Upper lobe of left lung (tissue), 6 donors: ENCODE measurements around the gene TUBB2A. TPM values are rescaled to one million over a fixed set of nuclear protein-coding genes. Genes with fewer than 3 reads are reported as not detected.
"Not testable (repeated sequence)": the region's sequence is repeated elsewhere in the genome, so short reads cannot be mapped to it uniquely, and the experiment has no call there.

Experiments used
- ATAC-seq, 2 donors: fragments of 200-7000 bp; cut with Tn5 transposase; one replicate each; pipeline ENCODE4 v1.9.1; 2022; ENCODE audit warnings: mild to moderate bottlenecking in 2 of 2, moderate library complexity in 2 of 2; ENCODE audit not compliant: low FRiP score in 2 of 2
- DNase-seq, 2 donors: peaks; one replicate each; pipeline ENCODE4 v3.0.0-alpha.2; 2019 to 2020
- H3K27ac ChIP-seq, 4 donors: fragments of 200-600 bp; sonication (generic); one replicate each; pipeline ENCODE4 v1.5.1; 2016 to 2019
- H3K27me3 ChIP-seq, 4 donors: fragments of 200-600 bp; sonication (generic); one replicate each; pipeline ENCODE4 v1.5.1; 2017 to 2019
- H3K36me3 ChIP-seq, 4 donors: fragments of 200-600 bp; sonication (generic); one replicate each; pipeline ENCODE4 v1.5.1; 2016 to 2019
- H3K4me1 ChIP-seq, 4 donors: fragments of 200-600 bp; sonication (generic); one replicate each; pipeline ENCODE4 v1.5.1; 2018 to 2019
- H3K4me3 ChIP-seq, 4 donors: fragments of 200-600 bp; sonication (generic); one replicate each; pipeline ENCODE4 v1.5.1; 2017 to 2019; ENCODE audit warnings: mild to moderate bottlenecking in 2 of 4, moderate library complexity in 1 of 4
- H3K9me3 ChIP-seq, 4 donors: fragments of 200-600 bp; sonication (generic); one replicate each; pipeline ENCODE4 v1.5.1; 2018 to 2019
- EP300 ChIP-seq, 4 donors: sonication (generic); formaldehyde crosslinking; IDR thresholded peaks; one replicate each; pipeline ENCODE4 v1.5.1; 2017; ENCODE audit warnings: antibody characterized with exemption in 4 of 4, control low read depth in 2 of 4
- POLR2A ChIP-seq, 4 donors: fragments of 450-650 bp; IDR thresholded peaks; one replicate each; pipeline ENCODE4 v1.5.1; 2016 to 2017; ENCODE audit warnings: antibody characterized with exemption in 4 of 4, mild to moderate bottlenecking in 2 of 4
- POLR2AphosphoS5 ChIP-seq, 2 donors: sonication (generic); formaldehyde crosslinking; IDR thresholded peaks; one replicate each; pipeline ENCODE4 v1.5.1; 2017; ENCODE audit warnings: antibody characterized with exemption in 2 of 2
- WGBS, 2 donors: methylation state at CpG; one replicate each; pipeline ENCODE4 v1.1.5; 2017 to 2018; 5-methylcytosine and 5-hydroxymethylcytosine counted together
- total RNA-seq, 6 donors: library from RNA; depleted of rRNA in 4 of 6; stranded (reverse); fragments of >200 nt in 4 of 6; gene quantifications; one replicate each; pipeline versions ENCODE4 v1.1.0 to v1.2.1, GENCODE V29; 2016 to 2021
- TF ChIP-seq, protein P1 (sequence below), 6 experiments: fragments of 450-650 bp in 4 of 6; fragments of 200-600 bp in 2 of 6; sonication (generic) in 2 of 6; IDR thresholded peaks; one replicate each; pipeline ENCODE4 v1.5.1; 2016 to 2019; ENCODE audit warnings: antibody characterized with exemption in 6 of 6
- donor health status: DM: no; HTN: no; CAD: no; lungs with moderate emphysema.
- donor health status: DM: no; HTN: yes; CAD: no; lungs with severe emphysema.

The TUBB2A gene
- total RNA-seq, 6 donors from 2014 or later: 6.3 to 29.5 (median 15.1) TPM

DNA sequence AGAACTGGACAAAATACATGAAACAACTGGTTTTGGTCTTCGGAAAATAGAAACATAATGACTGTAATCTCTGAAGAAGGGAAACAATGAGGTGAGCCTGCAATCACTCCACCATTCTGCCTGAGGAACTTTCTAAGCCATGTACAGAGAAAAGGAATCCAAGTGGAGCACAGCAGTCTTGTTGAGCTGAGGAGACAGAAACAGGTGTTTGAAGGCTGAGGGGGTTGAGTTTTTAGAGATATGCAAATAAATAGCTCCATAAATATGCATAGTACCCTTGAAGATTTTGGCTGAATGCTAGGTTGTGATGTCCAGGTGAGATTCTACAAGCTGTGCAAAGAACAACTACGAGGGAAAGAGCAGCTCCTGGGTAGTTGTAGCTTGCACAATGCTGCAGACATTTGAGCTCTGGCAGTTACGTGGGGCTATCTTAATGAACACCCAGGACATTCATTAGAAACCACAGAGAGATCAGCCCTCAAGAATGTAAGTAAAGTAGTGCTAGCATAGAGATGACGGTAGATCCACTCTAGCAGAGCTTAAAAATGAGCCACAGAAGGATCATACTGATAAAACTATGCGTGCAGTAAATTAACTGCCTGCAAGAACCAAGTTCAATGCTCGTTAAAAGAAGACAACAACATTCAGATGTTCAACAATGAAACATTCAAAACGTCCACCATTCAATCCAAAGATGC, 45.8 kb upstream of the TUBB2A start:
- H3K4me1 ChIP-seq: no peaks in the 10 kb centered on the region
- 78 to 80% methylated on average over 7 of the region's 7 CpGs for WGBS, 2 donors
- H3K4me3 ChIP-seq: no peak overlapping the region
- H3K27ac ChIP-seq: no peak overlapping the region
- TF ChIP-seq POLR2A (IDR thresholded peaks at IDR 0.05) (no peak), EP300 (IDR thresholded peaks at IDR 0.05) (no peak), POLR2AphosphoS5 (IDR thresholded peaks at IDR 0.05) (no peak)
- TF ChIP-seq, protein P1, sequence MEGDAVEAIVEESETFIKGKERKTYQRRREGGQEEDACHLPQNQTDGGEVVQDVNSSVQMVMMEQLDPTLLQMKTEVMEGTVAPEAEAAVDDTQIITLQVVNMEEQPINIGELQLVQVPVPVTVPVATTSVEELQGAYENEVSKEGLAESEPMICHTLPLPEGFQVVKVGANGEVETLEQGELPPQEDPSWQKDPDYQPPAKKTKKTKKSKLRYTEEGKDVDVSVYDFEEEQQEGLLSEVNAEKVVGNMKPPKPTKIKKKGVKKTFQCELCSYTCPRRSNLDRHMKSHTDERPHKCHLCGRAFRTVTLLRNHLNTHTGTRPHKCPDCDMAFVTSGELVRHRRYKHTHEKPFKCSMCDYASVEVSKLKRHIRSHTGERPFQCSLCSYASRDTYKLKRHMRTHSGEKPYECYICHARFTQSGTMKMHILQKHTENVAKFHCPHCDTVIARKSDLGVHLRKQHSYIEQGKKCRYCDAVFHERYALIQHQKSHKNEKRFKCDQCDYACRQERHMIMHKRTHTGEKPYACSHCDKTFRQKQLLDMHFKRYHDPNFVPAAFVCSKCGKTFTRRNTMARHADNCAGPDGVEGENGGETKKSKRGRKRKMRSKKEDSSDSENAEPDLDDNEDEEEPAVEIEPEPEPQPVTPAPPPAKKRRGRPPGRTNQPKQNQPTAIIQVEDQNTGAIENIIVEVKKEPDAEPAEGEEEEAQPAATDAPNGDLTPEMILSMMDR (IDR thresholded peaks at IDR 0.05): no peak
- H3K9me3 ChIP-seq: no peaks in the 10 kb centered on the region
- ATAC-seq (no peak), DNase-seq (no peak)
- no peaks in the 10 kb centered on the region for H3K27me3 ChIP-seq
- H3K36me3 ChIP-seq: no peaks in the 10 kb centered on the region

DNA sequence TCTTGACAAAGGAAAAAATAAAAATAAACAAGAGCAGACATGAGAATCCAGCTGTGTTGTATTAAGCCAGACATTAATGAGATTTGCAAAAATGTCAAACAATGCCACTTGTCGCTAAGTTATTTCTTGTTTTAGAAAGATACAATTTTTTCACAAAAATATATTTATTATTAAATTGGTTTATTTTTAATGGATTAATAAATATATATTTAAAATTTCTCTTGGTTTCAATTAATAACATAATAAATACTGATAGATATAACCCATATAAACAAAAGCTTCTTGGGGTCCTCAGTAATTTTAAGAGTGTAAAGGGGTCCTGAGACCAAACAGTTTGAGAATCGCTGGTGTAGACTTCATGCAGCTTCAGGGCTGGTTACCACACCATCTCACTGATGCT, 44.0 kb upstream of the TUBB2A start:
- H3K4me1 ChIP-seq: no peaks in the 10 kb centered on the region
- H3K36me3 ChIP-seq: no peaks in the 10 kb centered on the region
- WGBS, 2 donors: 91 to 92% methylated on average over 2 of the region's 2 CpGs
- DNase-seq: no peak
- no peaks in the 10 kb centered on the region for H3K27me3 ChIP-seq
- TF ChIP-seq POLR2A (IDR thresholded peaks at IDR 0.05) (no peak), EP300 (IDR thresholded peaks at IDR 0.05) (no peak), POLR2AphosphoS5 (IDR thresholded peaks at IDR 0.05) (no peak)
- TF ChIP-seq, protein P1 (IDR thresholded peaks at IDR 0.05): no peak
- no peak for ATAC-seq
- no peak overlapping the region for H3K27ac ChIP-seq
- H3K4me3 ChIP-seq: no peak overlapping the region
- H3K9me3 ChIP-seq: no peaks in the 10 kb centered on the region

DNA sequence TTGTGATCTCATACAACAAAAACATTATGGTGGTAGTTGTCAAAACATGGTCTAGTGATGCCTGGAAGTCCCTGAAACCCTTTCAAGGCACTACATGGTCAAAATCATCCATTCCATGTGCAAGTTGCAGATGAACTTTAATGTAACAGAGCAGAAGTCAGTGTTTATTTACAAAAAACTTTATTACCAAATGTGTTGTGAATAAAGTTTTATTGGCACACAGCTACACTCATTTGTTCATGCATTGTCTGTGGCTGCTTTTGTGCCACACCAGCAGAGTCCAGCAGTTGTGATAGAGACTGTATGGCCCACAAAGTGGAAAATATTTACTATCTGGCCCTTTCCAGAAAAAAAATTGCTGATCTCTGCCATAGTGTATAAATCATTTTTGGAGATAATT, 43.3 kb upstream of the TUBB2A start:
- TF ChIP-seq, protein P1 (IDR thresholded peaks at IDR 0.05): no peak
- TF ChIP-seq POLR2A (IDR thresholded peaks at IDR 0.05): no peak
- TF ChIP-seq POLR2AphosphoS5 (IDR thresholded peaks at IDR 0.05): no peak
- no peak for TF ChIP-seq EP300 (IDR thresholded peaks at IDR 0.05)
- no peak overlapping the region for H3K27ac ChIP-seq
- no peaks in the 10 kb centered on the region for H3K9me3 ChIP-seq
- ATAC-seq (no peak), DNase-seq (no peak)
- H3K4me1 ChIP-seq: no peaks in the 10 kb centered on the region
- H3K4me3 ChIP-seq: no peak overlapping the region
- H3K36me3 ChIP-seq: no peaks in the 10 kb centered on the region
- H3K27me3 ChIP-seq: no peaks in the 10 kb centered on the region

DNA sequence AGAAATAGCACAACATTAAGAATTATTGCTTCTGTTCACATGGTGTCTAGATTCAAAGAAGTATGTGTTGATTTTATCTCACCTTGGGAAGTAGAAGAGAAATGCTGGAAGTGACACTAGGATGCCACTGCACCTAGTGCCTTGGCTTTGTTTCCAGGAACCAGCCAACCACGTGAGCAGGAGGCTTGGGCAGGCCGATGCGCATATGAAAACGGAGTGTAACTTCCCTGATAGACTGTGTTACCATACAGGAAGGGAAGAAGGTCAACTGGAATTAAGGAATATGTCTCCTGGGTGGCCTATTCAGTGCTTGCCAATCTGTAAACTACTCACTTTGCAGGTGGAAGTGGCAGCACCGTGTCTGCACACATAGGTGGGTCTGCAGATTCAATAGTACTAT, 42.0 kb upstream of the TUBB2A start:
- TF ChIP-seq POLR2AphosphoS5 (IDR thresholded peaks at IDR 0.05): no peak
- TF ChIP-seq, protein P1 (IDR thresholded peaks at IDR 0.05): no peak
- TF ChIP-seq POLR2A (IDR thresholded peaks at IDR 0.05): no peak
- no peak for DNase-seq
- H3K27ac ChIP-seq: no peak overlapping the region
- no peaks in the 10 kb centered on the region for H3K36me3 ChIP-seq
- H3K4me3 ChIP-seq: no peak overlapping the region
- WGBS, 2 donors: 85 to 88% methylated on average over 5 of the region's 5 CpGs
- no peaks in the 10 kb centered on the region for H3K4me1 ChIP-seq
- no peaks in the 10 kb centered on the region for H3K27me3 ChIP-seq
- no peak for ATAC-seq
- no peaks in the 10 kb centered on the region for H3K9me3 ChIP-seq

DNA sequence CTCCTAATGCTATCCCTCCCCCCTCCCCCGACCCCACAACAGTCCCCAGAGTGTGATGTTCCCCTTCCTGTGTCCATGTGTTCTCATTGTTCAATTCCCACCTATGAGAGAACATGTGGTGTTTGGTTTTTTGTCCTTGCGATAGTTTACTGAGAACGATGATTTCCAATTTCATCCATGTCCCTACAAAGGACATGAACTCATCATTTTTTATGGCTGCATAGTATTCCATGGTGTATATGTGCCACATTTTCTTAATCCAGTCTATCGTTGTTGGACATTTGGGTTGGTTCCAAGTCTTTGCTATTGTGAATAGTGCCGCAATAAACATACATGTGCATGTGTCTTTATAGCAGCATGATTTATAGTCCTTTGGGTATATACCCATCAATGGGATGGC, 40.4 kb upstream of the TUBB2A start:
- DNase-seq, H3K27me3 ChIP-seq, H3K27ac ChIP-seq, H3K36me3 ChIP-seq, H3K4me1 ChIP-seq, ATAC-seq, H3K9me3 ChIP-seq, H3K4me3 ChIP-seq: not testable (repeated sequence)
- 93 to 94% methylated on average over 3 to 4 of the region's 5 CpGs for WGBS, 2 donors
